H7 (cell line): Measurements from ENCODE around the gene THOC6. TPM values are rescaled to one million over a fixed set of nuclear protein-coding genes. Genes with fewer than 3 reads are reported as not detected.

Source experiments
- DNase-seq: peaks from one replicate; pipeline ENCODE4 v3.0.0; 2012
- H3K27me3 ChIP-seq: 2 replicates; pipeline ENCODE4 v1.6.0; 2011; ENCODE audit warnings: mild to moderate bottlenecking, low read length; ENCODE audit not compliant: control insufficient read depth, insufficient read depth
- H3K36me3 ChIP-seq: replicated peaks from 2 replicates; pipeline ENCODE4 v1.5.1; 2011; ENCODE audit warnings: low read length; ENCODE audit not compliant: control insufficient read depth, insufficient read depth
- H3K4me3 ChIP-seq: 2 replicates; pipeline ENCODE4 v1.5.1; 2011; ENCODE audit warnings: low read depth, mild to moderate bottlenecking, control low read depth, low read length, moderate library complexity; ENCODE audit not compliant: insufficient read depth
- total RNA-seq: library from RNA; depleted of rRNA; stranded (reverse); fragments of >200 nt; shearing (Covaris generic); gene quantifications from 2 replicates; pipeline ENCODE4 v1.2.3, GENCODE V29; 2014; rRNA removed

THOC6 gene
- 69.1 and 81.4 TPM in 2 replicates for total RNA-seq

GRCh38 chr16:3023669-3024478, at the start of gene THOC6, which contains the start of gene HCFC1R1:
THOC6 (plus strand) TSS chr16:3024035; CDS start chr16:3024327, 292 bp downstream.
HCFC1R1 (minus strand) TSS chr16:3023942; CDS start chr16:3023941, 1 bp downstream.
- Histone ChIP-seq H3K27me3 (peaks cover 4% of the 10 kb centered on the region; the same call in 1 of the 2 replicates), H3K36me3 (peaks cover 14% of the 10 kb centered on the region), H3K4me3 (peak within 1 kb of the TSS; percentile 77)
- DNase-seq, result peak; percentile 95

DNA sequence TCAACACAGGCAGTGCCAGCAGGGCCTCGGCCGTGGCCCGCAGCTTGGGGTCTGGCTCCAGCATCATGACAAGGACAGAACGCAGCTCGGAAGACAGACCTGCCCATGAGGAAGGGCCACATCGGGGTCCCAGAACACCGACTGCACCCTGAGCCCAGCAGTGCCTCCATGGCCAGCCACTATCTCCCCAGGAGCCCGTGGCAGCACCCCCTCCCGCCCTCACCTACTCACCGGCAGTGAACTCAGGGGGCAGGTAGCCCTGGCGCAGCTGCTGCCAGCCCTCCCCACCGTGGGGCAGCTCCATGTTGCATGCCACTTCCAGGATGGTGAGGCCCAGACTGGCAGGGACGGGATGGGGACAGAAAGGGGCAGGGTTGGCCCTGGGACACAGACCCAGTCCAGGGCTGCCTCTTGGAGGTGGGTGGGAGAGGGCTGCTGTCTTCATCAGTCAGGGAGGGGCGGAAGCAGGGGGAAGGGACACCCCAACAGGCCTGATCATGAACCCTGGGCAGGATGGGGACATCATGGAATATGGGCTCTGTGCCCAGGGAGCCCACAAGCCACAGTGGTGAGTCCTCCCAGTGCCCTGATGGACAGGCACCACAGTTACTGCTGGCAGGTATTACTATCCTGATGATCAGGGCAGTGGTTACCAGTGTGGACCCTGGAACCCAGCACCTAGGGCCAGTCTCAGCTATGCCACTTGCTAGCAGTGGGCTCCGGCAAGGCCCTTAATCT, 49.3 kb upstream of the THOC6 start:
- H3K4me3 ChIP-seq, result no peak overlapping the region
- DNase-seq, result no peak
- peaks cover 36% of the 10 kb centered on the region for H3K36me3 ChIP-seq
- no peaks in the 10 kb centered on the region for H3K27me3 ChIP-seq

DNA sequence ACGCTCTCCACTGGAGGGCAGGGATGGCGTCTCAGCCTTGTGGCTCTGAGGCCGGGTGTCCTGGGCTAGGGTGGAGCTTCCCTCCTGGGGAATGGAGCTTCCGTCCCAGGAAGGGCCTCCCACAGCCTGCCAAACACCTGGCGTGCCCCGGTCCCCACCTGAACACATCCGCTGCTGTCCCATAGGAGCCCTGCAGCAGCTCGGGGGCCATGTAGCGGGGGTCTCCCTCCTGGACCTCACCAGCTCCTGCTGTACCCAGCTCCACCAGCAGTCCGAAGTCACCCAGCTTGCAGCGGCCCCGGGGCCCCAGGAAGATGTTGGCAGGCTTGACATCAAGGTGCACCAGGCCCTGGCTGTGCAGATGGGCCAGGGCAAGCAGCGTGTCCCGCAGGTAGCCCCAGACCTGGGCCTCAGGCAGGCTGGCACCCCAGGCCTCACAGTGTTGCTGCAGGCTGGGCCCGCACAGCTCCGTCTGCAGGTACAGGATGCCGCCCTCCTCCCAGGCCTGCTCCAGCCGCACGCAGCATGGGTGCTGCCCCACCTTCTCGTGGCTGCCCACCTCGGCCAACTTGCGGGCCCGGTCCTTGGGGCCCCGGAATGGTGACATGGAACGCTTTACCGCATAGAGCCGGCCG, 48.6 kb upstream of the THOC6 start:
- Histone ChIP-seq H3K27me3 (no peaks in the 10 kb centered on the region), H3K36me3 (peaks cover 36% of the 10 kb centered on the region), H3K4me3 (no peak overlapping the region)
- no peak for DNase-seq

DNA sequence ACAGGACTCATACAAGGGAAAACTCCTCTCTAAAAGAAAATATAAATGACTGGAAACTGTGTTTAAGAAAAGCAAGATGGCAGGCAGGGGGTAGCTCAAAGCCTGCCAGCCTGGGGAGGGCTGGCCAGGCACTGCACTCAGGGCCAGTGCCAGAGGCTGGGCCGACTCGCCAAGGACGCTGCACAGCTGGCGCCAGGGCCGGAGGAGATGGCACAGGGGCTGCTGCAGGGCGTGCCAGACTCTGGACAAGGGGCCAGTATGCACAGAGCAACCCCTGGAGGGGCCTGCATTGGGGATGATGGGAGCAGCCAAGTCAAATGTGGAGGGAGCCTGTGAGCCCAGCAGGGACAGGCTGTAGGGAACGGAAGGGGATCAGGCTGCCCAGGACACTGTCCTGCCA, 47.6 kb upstream of the THOC6 start:
- no peak overlapping the region for H3K4me3 ChIP-seq
- H3K27me3 ChIP-seq, result no peaks in the 10 kb centered on the region
- peaks cover 36% of the 10 kb centered on the region for H3K36me3 ChIP-seq
- DNase-seq, result no peak

DNA sequence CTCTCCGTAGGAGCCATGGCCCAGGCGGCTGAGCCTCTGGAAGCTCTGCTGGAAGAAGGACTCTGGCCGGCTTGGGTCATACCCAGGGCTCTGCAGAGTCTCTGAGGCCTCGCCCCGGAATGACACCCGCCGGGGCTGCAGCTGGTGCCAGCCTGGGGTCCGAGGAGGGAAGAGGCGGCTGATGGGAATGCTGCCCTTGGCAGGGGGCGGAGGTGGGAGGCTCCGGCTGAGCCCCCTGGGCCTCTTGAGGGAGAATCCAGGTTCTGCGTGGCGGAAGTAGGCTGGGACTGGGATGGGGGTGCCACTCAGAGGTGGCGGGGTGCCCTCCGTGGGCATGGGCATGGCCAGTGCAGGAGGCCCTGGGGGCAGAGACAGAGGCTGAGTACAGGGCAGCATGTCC, 47.2 kb upstream of the THOC6 start:
- H3K27me3 ChIP-seq, result no peaks in the 10 kb centered on the region
- no peak for DNase-seq
- no peak overlapping the region for H3K4me3 ChIP-seq
- H3K36me3 ChIP-seq, result peaks cover 36% of the 10 kb centered on the region

DNA sequence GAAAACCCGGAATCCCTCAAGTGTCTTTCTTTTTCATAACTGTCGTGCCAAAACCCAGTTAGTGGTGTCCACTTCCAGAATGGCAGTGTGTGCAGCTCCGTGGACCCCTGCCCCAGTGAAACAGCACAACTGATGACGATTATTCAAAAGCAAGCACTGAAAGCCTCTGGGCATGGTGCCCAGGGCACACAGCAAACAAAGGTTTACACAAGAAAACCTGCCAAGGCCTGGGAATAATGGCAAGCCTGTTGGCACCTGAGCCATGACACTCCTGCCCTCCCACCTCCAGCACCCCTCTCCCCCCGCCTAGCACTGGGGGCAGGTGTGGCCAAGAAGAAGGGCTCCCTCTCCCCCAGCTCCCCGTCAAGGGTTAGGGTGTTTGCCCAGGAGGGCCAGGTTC, 46.4 kb upstream of the THOC6 start:
- no peak overlapping the region for H3K4me3 ChIP-seq
- no peak for DNase-seq
- peaks cover 34% of the 10 kb centered on the region for H3K36me3 ChIP-seq
- no peaks in the 10 kb centered on the region for H3K27me3 ChIP-seq

- Histone ChIP-seq H3K36me3 (peaks cover 19% of the 10 kb centered on the region), H3K27me3 (no peaks in the 10 kb centered on the region), H3K4me3 (peak overlapping the region; percentile 94)
- DNase-seq, result peak; percentile 95
Observed at GRCh38 chr16:2979669-2980226, 44.1 kb upstream of the THOC6 start.

GRCh38 chr16:2980227-2981176, 43.3 kb upstream of the THOC6 start, which contains the start of gene PKMYT1:
PKMYT1 (minus strand) TSS chr16:2980446; CDS start chr16:2979657, 789 bp downstream.
- peak within 1 kb of the TSS; percentile 94 for H3K4me3 ChIP-seq
- H3K27me3 ChIP-seq, result no peaks in the 10 kb centered on the region
- DNase-seq, result peak; percentile 100
- H3K36me3 ChIP-seq, result peaks cover 16% of the 10 kb centered on the region

GRCh38 chr16:2981177-2981898, 42.5 kb upstream of the THOC6 start:
- peak; percentile 86 for DNase-seq
- Histone ChIP-seq H3K4me3 (peak overlapping the region; percentile 94), H3K27me3 (no peaks in the 10 kb centered on the region), H3K36me3 (peaks cover 12% of the 10 kb centered on the region)

- Histone ChIP-seq H3K4me3 (peak overlapping the region; percentile 4), H3K36me3 (peaks cover 9% of the 10 kb centered on the region), H3K27me3 (no peaks in the 10 kb centered on the region)
- DNase-seq, result peak; percentile 81
Observed at GRCh38 chr16:2981899-2982250, 42.0 kb upstream of the THOC6 start.

- peaks cover 6% of the 10 kb centered on the region for H3K36me3 ChIP-seq
- no peak for DNase-seq
- no peaks in the 10 kb centered on the region for H3K27me3 ChIP-seq
- H3K4me3 ChIP-seq, result no peak overlapping the region
Observed at GRCh38 chr16:2982402-2982801, 41.4 kb upstream of the THOC6 start.

DNA sequence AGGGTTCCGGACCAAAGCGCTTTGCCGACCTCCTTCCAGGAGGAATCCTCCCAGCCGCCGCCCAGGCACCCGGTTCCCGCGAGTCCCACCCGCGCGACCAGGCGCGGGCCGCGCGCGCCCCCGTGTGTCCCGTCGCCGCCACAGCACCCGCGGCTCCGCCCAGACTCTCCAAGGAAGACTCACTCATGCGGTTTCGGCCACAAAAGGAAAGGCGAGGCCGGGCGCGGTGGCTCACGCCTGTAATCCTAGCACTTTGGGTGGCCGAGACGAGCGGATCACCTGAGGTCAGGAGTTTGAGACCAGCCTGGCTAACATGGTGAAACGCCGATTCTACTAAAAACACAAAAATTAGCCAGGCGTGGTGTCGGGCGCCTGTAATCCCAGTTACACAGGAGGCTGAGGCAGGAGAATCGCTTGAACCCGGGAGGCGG, 40.1 kb upstream of the THOC6 start:
- Histone ChIP-seq H3K4me3 (no peak overlapping the region), H3K27me3 (no peaks in the 10 kb centered on the region), H3K36me3 (peaks cover 1% of the 10 kb centered on the region; the same call in 1 of the 2 replicates)
- DNase-seq, result peak; percentile 98

DNA sequence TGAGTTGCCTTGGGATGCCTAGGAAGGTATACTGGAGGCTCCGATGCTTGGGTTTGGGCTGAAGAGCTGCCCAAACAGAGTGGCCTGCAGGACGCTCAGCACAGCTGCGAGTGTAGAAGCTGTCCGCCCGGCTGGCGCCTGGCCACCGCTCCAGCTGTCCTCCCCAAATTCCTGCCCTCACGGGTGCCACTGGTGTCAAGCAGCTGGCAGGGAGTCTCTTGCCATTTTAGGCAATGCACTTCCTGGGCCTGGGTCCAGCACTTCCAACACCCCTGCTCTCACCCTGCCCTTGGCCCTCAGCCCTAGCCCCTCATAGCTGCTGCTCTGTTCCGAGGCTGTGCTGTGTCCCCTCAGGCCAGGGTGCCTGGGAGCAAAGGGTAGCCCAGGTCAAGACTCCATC, 38.4 kb upstream of the THOC6 start:
- Histone ChIP-seq H3K36me3 (no peaks in the 10 kb centered on the region), H3K4me3 (no peak overlapping the region), H3K27me3 (no peaks in the 10 kb centered on the region; the same call in 1 of the 2 replicates)
- DNase-seq, result no peak
